Activated T-helper 2 cell treated with anti-CD3 and anti-CD28 coated beads, Interferon-gamma antibody, Interleukin-2, Interleukin-4, amounts not matched to agents 10 μg/mL and 5 μg/mL and 100 μg/mL, durations not matched to agents 14 hours and 24 hours and 36 hours (primary cell): ENCODE measurements around the gene KSR2. TPM values are rescaled to one million over a fixed set of nuclear protein-coding genes. Genes with fewer than 3 reads are reported as not detected.

ENCODE experiments used
- DNase-seq: peaks from one replicate; pipeline ENCODE4 v3.0.0; 2021; ENCODE audit warnings: low spot score
- H3K27ac Mint-ChIP-seq: one replicate; pipeline ENCODE4 v1.8.0; 2021; ENCODE audit warnings: mixed read lengths
- H3K27me3 Mint-ChIP-seq: one replicate; pipeline ENCODE4 v1.8.0; 2021; ENCODE audit warnings: low read depth, mixed read lengths
- H3K36me3 Mint-ChIP-seq: one replicate; pipeline ENCODE4 v1.8.0; 2021; ENCODE audit warnings: low read depth, mixed read lengths
- H3K4me1 Mint-ChIP-seq: one replicate; pipeline ENCODE4 v1.8.0; 2021; ENCODE audit warnings: low read depth, mixed read lengths
- H3K4me3 Mint-ChIP-seq: one replicate; pipeline ENCODE4 v1.8.0; 2021; ENCODE audit warnings: low read depth, mild to moderate bottlenecking, moderate library complexity, mixed read lengths
- H3K9me3 Mint-ChIP-seq: one replicate; pipeline ENCODE4 v1.8.0; 2021; ENCODE audit warnings: mixed read lengths
- intact Hi-C: fragments of 100-400 bp; cut with micrococcal nuclease; formaldehyde crosslinking; loops from one replicate; pipeline ENCODE4 v1.15.1; 2023
- total RNA-seq: library from RNA; stranded (reverse); gene quantifications from 2 replicates; pipeline ENCODE4 v1.2.3, GENCODE V29; 2022

Gene KSR2
- total RNA-seq, 1 donor from 2014 or later = 0.09 TPM

DNA sequence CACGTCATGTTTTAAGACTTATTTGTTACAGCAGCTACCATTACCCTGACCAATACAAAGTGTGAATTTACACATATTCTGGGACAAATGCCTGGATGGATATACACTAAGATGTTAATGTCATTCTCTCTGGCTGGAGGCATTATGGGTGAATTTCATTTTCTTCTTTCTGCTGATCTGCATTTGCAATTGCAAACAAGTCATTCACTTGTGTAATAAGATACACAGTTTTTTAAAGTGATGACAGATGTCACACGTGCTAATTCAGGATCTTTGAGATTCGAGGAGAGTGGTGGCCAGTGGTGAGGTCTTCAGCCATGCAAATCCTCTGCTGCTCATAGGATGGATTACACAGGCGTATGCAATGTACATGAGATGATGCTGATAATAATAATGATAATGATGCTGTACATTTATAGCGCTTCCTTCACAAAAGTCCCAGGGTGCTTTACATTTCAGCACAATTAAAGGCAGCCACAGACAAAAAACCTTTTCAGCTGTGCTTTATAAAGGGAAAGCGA, 451.5 kb downstream of the KSR2 start:
- H3K9me3 Mint-ChIP-seq = peaks cover 4% of the 10 kb centered on the region
- no peaks in the 10 kb centered on the region for H3K27me3 Mint-ChIP-seq
- H3K4me3 Mint-ChIP-seq = no peak overlapping the region
- no peak for DNase-seq
- no peaks in the 10 kb centered on the region for H3K36me3 Mint-ChIP-seq
- H3K4me1 Mint-ChIP-seq = no peaks in the 10 kb centered on the region
- intact Hi-C loops = no loop called here
- no peak overlapping the region for H3K27ac Mint-ChIP-seq

DNA sequence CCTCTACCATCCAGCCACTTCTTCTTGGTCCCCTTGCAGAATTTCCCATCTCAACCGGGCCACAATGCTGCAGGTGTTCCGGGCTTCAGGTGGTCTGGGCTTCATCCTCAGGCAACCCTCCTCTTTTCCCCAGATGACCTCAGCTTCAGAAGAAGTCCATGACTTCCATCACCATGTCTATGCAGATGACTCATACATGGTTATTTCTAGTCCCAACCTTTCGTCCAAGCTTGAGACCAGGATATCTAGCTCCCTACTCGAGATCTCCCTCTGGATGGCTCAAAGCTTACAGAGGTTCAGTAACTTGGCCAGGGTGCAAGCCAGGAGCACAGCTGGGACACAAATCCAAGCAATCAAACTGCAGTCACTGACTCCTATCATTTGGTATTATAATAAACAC, 452.8 kb downstream of the KSR2 start:
- intact Hi-C loops = no loop called here
- no peaks in the 10 kb centered on the region for H3K27me3 Mint-ChIP-seq
- no peak overlapping the region for H3K27ac Mint-ChIP-seq
- DNase-seq = no peak
- no peaks in the 10 kb centered on the region for H3K4me1 Mint-ChIP-seq
- H3K4me3 Mint-ChIP-seq = no peak overlapping the region
- no peaks in the 10 kb centered on the region for H3K36me3 Mint-ChIP-seq
- peaks cover 4% of the 10 kb centered on the region for H3K9me3 Mint-ChIP-seq

GRCh38 chr12:117514016-117514415, 454.8 kb downstream of the KSR2 start:
- Mint-ChIP-seq H3K36me3 (no peaks in the 10 kb centered on the region), H3K4me3 (no peak overlapping the region), H3K4me1 (no peaks in the 10 kb centered on the region), H3K27ac (no peak overlapping the region), H3K9me3 (peaks cover 4% of the 10 kb centered on the region), H3K27me3 (no peaks in the 10 kb centered on the region)
- intact Hi-C loops = no loop called here
- no peak for DNase-seq

DNA sequence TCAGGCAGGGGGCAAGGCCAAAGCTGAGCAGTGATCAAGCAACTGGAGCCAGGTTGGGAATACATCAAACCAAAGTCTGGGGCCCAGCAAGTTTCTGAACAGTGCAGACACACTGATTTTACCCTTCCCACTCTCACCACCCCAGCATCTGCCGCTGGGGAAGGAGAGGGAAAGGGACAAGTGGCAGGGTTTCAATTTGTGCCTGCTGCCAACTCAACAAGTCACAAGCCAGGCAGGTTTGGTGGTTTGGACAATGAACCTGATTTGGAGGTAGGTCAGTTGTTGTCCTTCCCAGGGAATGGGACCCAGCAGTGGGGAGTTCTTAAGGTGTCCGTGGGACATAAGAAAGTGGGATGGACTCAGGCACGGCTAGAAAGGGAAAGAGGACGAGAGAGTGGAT, 455.4 kb downstream of the KSR2 start:
- H3K27me3 Mint-ChIP-seq = no peaks in the 10 kb centered on the region
- H3K36me3 Mint-ChIP-seq = no peaks in the 10 kb centered on the region
- DNase-seq = no peak
- H3K4me3 Mint-ChIP-seq = no peak overlapping the region
- no peaks in the 10 kb centered on the region for H3K9me3 Mint-ChIP-seq
- H3K4me1 Mint-ChIP-seq = no peaks in the 10 kb centered on the region
- intact Hi-C loops = no loop called here
- H3K27ac Mint-ChIP-seq = no peak overlapping the region

DNA sequence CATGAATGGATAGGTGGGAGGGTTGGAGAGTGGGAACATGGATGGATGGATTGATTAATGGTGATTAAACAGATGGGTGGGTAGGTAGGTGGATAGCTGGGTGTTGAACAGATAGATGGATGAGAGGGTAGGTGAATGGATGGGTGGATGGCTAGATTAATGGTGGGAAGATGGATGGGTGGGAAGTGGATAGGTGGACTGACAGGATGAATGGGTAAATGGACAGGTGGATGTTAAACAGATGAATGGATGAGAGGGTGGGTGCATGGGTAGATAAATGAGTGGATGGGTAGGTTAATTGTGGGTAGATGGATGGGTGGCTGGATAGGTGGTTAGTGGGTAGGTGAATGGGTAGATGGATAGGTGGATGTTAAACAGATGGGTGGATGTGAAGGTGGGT, 460.3 kb downstream of the KSR2 start:
- intact Hi-C loops = no loop called here
- Mint-ChIP-seq H3K4me1 (no peaks in the 10 kb centered on the region), H3K27me3 (no peaks in the 10 kb centered on the region), H3K27ac (no peak overlapping the region), H3K9me3 (no peaks in the 10 kb centered on the region), H3K36me3 (no peaks in the 10 kb centered on the region), H3K4me3 (no peak overlapping the region)
- no peak for DNase-seq

DNA sequence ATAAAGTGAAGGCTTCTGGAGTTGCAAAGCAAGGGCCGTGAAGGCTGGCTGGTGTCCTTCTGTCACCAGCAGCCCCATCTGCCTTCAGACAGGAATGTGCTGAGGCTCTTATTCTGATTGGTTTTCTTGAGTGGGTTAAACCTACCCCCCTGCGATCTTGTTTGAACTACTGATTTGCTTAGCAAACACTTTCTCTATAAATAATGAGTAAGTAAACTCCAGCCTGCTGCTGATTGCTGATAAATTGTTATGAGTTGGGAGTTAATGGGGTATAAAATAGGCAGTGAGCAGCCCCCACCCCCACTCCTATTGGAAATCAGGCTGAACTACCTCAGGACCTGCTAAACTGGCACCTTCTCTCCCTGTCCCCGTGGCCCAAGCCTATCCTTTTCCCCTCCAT, 461.2 kb downstream of the KSR2 start:
- no peak overlapping the region for H3K4me3 Mint-ChIP-seq
- H3K27ac Mint-ChIP-seq = no peak overlapping the region
- intact Hi-C loops = no loop called here
- no peaks in the 10 kb centered on the region for H3K27me3 Mint-ChIP-seq
- no peaks in the 10 kb centered on the region for H3K9me3 Mint-ChIP-seq
- H3K36me3 Mint-ChIP-seq = no peaks in the 10 kb centered on the region
- DNase-seq = no peak
- H3K4me1 Mint-ChIP-seq = no peaks in the 10 kb centered on the region

GRCh38 chr12:117506333-117506732, 462.5 kb downstream of the KSR2 start:
- Mint-ChIP-seq H3K36me3 (no peaks in the 10 kb centered on the region), H3K9me3 (no peaks in the 10 kb centered on the region)

GRCh38 chr12:117502633-117503032, 466.2 kb downstream of the KSR2 start:
- Mint-ChIP-seq H3K27me3 (no peaks in the 10 kb centered on the region), H3K9me3 (no peaks in the 10 kb centered on the region), H3K4me1 (no peaks in the 10 kb centered on the region)

More at GRCh38 chr12:117506333-117506732, 462.5 kb downstream of the KSR2 start:
- intact Hi-C loops = no loop called here
- Mint-ChIP-seq H3K4me3 (no peak overlapping the region), H3K27me3 (no peaks in the 10 kb centered on the region), H3K27ac (no peak overlapping the region), H3K4me1 (no peaks in the 10 kb centered on the region)
- no peak for DNase-seq

DNA sequence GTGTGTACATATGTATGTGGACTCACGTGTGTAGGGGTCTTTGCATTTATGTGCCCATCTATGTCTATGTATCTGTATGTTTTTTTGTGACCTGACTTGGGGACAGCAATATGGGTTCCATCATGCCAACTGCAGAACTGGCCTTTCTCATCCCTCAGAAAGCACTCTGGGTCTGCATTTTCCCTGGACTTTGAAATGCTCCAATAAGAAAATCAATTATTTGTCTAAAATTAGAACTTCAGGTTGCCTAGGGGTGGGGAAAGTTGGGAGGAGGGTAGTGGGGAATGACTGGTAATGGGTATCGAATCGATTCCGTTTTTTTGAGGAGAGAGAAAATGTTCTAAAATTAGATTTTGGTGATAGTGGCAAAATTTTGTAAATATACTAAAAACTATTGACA, 466.6 kb downstream of the KSR2 start:
- DNase-seq = no peak
- Mint-ChIP-seq H3K4me1 (no peaks in the 10 kb centered on the region), H3K4me3 (no peak overlapping the region), H3K27ac (no peak overlapping the region), H3K36me3 (no peaks in the 10 kb centered on the region), H3K27me3 (no peaks in the 10 kb centered on the region), H3K9me3 (no peaks in the 10 kb centered on the region)
- intact Hi-C loops = no loop called here

More at GRCh38 chr12:117502633-117503032, 466.2 kb downstream of the KSR2 start:
- Mint-ChIP-seq H3K4me3 (no peak overlapping the region), H3K27ac (no peak overlapping the region), H3K36me3 (no peaks in the 10 kb centered on the region)
- intact Hi-C loops = no loop called here
- DNase-seq = no peak

GRCh38 chr12:117501076-117501869, 467.5 kb downstream of the KSR2 start:
- Mint-ChIP-seq H3K36me3 (no peaks in the 10 kb centered on the region), H3K4me1 (no peaks in the 10 kb centered on the region), H3K9me3 (no peaks in the 10 kb centered on the region), H3K27me3 (no peaks in the 10 kb centered on the region), H3K4me3 (no peak overlapping the region), H3K27ac (no peak overlapping the region)
- DNase-seq = no peak
- intact Hi-C loops = no loop called here

- no peaks in the 10 kb centered on the region for H3K27me3 Mint-ChIP-seq
- no peaks in the 10 kb centered on the region for H3K36me3 Mint-ChIP-seq
- intact Hi-C loops = no loop called here
- no peak overlapping the region for H3K27ac Mint-ChIP-seq
- H3K4me1 Mint-ChIP-seq = no peaks in the 10 kb centered on the region
- no peak overlapping the region for H3K4me3 Mint-ChIP-seq
- H3K9me3 Mint-ChIP-seq = no peaks in the 10 kb centered on the region
- no peak for DNase-seq
Observed at GRCh38 chr12:117499759-117500485, 468.9 kb downstream of the KSR2 start.

GRCh38 chr12:117498880-117499279, 469.9 kb downstream of the KSR2 start:
- intact Hi-C loops = no loop called here

DNA sequence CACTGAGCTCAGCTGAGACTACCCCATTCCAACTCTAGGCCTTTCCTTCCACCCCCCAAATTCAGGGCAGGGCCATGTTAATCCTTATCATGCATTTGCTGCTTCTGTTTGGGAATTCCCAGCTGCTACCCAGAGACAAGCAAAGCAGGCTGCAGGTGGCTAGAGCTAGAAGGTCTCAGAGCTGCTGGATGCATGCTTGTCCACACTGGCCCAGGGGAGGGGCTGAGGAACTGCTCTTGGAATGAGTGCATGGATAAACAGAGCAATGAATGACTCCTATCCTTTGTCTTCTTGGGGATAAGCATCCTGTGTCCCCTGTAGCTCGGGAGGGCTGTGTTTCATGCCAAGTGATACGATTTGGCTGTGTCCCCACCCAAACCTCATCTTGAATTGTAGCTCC, 470.5 kb downstream of the KSR2 start:
- DNase-seq = no peak
- Mint-ChIP-seq H3K36me3 (no peaks in the 10 kb centered on the region), H3K4me3 (no peak overlapping the region), H3K9me3 (no peaks in the 10 kb centered on the region), H3K27ac (no peak overlapping the region), H3K27me3 (no peaks in the 10 kb centered on the region), H3K4me1 (no peaks in the 10 kb centered on the region)
- intact Hi-C loops = no loop called here

More at GRCh38 chr12:117498880-117499279, 469.9 kb downstream of the KSR2 start:
- Mint-ChIP-seq H3K36me3 (no peaks in the 10 kb centered on the region), H3K9me3 (no peaks in the 10 kb centered on the region), H3K4me1 (no peaks in the 10 kb centered on the region), H3K4me3 (no peak overlapping the region), H3K27ac (no peak overlapping the region), H3K27me3 (no peaks in the 10 kb centered on the region)
- DNase-seq = no peak
